ENCODE results near the gene RRP9.

- TF ChIP-seq CTCF (IDR thresholded peaks at IDR 0.05; ENCODE audit: low read length), result no peak
- no peak for TF ChIP-seq EZH2 (optimal IDR thresholded peaks at IDR 0.05; ENCODE audit: low read depth, low read length)
- TF ChIP-seq EZH2phosphoT487 (IDR thresholded peaks at IDR 0.05; ENCODE audit: low read length), result no peak
These were observed 11.7 kb upstream of the RRP9 start for GRCh38 chr3:51953445-51953844.

Data from MM.1S (cell line).